ENCODE measurements around the gene RBKS.
A peak's percentile ranks its signal among the peaks of the same experiment; 100 is the strongest.
"Not testable (repeated sequence)": the region's sequence is repeated elsewhere in the genome, so short reads cannot be mapped to it uniquely, and the experiment has no call there.

Gene RBKS

DNA sequence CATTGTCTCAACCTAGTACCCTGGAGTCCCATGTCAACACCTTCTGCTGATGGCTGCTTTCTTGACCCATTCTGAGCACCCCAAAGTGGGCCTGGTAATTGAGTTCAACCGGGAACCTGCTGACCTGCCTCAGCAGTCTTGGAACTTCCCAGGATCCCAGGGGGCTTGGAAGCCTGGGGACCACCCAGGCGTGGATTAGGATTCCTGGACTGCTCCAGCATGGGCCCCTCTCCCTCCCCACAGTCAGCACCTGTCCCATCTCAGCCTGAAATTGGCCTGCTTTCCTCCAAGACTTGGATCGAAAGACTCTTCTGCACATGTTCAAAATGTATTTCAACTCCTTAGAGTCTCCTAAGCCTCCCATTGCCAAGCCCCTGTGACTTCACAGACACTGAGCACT, 134.1 kb downstream of the RBKS start:
- DNase-seq, result no peak

DNA sequence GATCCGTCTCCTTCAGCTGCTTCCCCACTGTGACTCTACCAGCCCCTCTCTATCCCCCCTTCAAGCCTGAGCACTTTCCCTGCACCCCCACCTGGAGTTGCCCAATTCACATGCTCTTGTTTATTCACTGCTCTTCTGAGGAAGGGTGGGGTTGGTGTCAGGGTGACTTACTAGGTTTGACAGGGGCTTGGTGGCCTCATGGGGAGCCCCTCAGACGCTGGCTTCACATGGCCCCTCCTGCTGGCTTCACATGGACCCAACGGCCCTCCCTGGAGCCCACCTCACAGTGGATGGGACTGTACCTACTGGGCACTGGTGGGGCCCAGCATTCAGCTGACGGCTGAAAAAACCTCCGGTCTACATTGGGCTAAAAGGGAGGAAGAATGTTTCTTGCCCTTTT, 135.4 kb downstream of the RBKS start:
- no peak for DNase-seq

DNA sequence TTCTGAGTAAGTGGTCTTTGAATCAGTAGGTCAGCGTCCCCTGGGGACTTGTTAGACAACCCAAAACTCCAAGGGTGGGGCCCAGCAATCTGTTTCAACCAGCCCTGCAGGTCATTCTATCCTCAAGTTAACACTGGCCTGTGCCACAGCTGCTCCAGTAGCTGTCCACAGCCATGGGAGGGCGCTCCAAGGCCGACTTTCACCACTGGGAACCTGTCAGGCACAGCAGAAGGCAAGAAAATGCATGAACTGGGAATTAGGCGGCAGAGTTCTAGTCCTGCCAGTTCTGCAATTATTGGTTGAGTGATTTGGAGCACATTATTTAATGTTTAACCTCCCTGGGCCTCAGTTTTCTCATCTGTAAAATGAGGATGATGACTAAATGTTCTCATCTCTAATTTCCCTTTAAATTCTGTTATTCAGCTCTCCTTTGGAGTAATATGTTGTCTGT, 136.0 kb downstream of the RBKS start:
- peak; percentile 59 for DNase-seq

DNA sequence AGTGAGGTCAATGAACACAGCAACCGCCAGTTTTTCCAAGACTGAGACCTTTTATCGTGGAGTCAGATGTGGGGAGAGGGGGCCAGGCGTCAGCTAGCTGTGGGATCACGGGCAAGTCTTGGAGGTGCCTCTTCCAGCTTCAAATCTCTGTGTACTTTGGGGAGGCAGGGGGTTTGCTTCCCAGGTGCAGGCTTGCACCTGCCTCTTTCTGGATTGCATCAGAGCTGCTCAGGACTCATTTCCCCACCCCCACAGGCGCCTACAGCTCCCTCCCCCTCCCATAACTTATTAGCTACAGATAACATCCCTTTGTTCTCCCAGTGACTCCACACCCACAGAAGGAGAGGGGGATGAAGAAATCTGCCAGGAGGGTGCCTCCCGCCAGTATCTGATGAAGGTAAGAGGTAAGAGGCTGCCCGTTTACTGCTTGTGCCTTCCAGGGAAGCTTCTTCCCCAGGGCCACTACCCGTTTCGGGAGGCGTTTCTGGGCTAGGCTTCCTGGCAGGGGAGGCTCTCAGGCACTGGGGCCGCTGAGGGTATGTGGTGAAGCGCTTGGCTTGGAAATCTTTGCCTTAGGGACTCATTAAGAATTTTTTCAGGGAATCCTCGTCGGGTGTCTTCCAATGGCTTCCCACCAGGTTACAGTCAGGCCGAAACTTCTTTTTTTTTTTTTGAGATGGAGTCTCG, 137.5 kb downstream of the RBKS start:
- peak; percentile 72 for DNase-seq

DNA sequence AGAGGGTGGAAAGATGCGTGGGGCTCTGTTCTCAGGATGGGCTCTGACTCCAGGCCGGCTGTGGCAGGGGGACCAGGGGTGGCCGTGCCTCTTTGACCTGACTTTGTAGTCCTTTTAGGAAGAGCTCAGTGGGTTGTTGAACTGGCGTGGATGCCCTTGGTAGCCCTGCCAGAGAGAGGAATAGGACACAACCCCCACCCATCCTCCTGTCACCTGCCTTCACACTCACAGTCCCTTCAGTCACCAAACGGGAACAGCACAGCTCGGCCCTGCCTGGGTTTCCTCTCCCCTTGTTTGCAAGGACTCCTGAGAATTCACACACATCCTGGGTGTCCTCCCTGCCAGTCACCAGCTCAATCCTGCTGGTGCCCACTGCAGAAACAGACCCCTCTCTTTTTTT, 138.8 kb downstream of the RBKS start:
- no peak for DNase-seq

DNA sequence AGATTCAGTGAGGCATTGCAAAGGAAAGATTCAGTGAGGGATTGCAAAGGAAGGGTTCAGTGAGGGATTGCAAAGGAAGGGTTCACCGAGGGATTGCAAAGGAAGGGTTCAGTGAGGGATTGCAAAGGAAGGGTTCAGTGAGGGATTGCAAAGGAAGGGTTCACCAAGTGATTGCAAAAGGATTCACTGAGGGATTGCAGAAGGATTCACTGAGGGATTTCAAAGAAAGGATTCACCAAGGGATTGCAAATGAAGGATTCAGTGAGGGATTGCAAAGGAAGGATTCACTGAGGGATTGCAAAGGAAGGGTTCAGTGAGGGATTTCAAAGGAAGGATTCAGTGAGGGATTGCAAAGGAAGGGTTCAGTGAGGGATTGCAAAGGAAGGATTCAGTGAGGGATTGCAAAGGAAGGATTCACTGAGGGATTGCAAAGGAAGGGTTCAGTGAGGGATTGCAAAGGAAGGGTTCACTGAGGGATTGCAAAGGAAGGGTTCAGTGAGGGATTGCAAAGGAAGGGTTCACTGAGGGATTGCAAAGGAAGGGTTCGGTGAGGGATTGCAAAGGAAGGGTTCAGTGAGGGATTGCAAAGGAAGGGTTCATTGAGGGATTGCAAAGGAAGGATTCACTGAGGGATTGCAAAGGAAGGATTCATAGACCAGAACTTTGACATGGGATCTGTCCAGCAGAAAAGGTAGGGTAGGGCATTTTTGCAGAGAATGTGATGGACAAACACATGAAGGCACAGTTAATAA, 141.2 kb downstream of the RBKS start:
- DNase-seq, result not testable (repeated sequence)

DNA sequence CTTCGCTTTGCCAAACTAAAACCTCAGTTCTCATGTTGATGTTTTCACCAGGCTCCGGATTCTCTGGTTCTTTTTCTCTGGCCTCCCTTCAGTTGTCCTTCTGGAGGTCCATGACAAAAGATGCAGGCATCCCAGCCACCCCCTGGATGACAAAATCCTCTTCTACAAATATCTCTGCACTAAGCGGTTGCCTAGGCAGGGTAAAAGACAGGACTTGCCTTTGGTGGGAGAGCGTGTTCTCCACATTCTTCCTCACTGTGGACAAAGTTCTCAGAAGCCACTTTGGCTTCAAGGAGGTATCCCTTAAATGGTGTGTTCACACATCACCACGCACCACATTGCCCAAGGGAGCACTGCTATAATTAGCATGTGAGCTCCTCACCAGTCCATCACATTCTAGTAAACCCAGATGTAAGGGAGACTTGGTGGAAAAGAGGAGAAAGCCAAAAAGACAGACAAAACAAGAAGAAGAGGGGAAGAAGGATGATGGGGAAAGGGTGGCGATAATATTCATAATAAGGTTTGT, 142.3 kb downstream of the RBKS start:
- no peak for DNase-seq

DNA sequence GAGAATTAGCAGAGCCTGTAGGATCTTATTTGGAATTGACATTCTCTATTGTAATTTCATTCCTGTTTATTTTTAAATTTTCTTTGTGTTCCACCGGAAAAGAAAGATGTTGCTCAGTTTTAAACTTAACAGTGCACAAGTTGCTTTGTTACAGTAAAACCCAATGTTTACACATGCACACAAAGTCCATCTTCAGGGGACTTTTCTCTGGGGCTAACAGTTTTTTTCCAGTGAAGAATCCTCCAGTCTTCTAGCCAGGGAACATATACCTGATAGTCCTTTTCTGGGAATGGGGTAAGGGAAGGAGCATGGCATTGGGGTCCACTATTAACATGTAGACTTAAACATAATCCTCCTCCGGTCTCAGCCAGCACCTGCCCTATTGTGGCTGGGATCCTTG, 143.9 kb downstream of the RBKS start:
- DNase-seq, result no peak

DNA sequence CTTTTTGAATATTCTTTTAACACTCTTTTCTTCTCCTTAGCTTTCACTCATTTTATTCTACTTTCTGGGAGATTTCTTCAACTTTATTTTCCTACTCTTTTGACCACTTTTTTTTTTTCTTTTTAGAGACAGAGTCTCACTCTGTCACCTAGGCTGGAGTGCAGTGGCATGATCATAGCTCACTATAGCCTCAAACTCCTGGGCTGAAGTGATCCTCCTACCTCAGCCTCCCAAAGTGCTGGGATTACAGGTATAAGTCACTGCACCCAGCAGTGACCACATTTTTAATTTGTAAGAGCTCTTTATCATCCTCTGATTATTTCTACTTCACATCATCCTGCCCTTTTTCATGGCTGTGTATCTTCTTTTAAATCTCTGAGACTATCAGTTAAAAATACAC, 144.7 kb downstream of the RBKS start:
- DNase-seq, result not testable (repeated sequence)

DNA sequence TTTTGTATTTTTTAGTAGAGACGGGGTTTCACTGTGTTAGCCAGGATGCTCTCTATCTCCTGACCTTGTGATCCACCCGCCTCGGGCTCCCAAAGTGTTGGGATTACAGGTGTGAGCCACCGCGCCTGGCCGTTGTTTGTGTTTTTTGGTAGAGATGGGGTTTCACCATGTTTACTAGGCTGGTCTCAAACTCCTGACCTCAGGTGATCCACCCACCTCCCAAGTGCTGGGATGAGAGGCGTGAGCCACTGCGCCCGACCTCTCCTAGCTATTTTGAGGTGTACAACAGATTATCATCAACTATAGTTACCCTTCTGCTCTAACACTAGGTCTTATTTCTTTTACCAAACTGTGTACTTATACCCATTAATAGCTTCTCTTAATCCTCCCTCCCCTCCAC, 147.6 kb downstream of the RBKS start:
- no peak for DNase-seq

DNA sequence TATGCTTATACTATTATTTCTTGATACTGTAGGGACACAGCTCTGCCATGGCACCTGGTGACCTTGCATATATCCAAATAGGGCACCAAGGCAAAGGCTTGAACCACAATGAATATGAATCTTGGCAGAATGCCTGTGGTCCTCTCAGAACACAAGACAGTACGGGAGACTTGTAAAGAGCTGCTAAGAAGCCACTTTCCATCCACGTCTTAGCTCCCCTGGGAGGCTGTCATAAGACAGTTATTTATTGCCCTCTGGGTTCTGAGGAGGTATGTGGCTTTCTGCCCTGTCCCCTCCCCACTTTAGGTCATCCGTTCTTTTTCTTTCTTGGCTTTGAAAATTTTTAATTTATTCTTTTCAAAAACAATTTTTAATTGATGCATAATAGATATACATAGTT, 148.5 kb downstream of the RBKS start:
- DNase-seq, result no peak

DNA sequence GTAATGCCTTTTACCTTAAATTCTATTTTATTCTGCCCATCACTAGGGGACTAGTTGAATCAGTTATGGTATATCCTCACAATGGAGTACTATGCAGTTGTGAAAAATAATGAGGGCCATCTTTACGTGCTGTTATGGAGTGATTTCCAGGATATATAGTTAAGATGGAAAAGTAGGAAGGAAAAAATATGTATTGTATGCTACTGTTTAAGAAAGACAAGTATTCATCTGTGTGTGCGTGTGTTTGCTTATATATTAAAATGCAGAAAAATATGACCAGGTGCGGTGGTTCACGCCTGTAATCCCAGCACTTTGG, 151.2 kb downstream of the RBKS start:
- no peak for DNase-seq

DNA sequence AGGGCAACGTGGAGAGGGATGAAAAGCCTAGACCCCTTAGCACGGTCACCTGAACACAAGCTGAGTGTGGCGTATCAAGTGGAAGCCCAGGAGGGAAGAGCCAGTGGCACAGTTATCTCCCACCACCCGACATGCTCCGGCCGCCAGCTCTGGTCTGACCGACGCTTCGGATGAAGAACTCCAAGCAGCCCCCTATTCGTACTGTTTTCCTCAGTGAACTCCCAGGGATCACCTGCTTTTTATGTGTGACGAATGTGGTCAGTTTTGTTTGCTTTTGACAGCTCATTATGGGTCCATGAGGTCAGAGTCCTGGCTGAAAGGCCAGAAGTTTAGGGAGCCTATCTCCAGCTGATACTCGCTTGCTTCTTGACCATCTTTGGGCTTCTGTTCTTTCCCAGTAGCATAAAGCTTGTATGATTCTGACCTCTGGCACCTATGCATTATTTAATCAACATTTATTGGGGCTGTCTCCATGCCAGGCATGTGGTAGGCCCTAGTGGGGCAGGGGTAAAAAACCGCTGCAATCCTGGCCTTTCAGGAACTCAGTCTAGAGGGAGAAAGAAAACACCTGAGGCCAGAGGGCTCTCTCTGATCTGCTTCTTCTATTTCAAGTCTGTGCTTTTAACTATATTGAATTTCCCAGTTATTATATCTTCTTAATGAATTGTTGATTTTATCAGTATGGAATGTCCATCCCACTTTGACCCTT, 151.7 kb downstream of the RBKS start:
- DNase-seq, result no peak

DNA sequence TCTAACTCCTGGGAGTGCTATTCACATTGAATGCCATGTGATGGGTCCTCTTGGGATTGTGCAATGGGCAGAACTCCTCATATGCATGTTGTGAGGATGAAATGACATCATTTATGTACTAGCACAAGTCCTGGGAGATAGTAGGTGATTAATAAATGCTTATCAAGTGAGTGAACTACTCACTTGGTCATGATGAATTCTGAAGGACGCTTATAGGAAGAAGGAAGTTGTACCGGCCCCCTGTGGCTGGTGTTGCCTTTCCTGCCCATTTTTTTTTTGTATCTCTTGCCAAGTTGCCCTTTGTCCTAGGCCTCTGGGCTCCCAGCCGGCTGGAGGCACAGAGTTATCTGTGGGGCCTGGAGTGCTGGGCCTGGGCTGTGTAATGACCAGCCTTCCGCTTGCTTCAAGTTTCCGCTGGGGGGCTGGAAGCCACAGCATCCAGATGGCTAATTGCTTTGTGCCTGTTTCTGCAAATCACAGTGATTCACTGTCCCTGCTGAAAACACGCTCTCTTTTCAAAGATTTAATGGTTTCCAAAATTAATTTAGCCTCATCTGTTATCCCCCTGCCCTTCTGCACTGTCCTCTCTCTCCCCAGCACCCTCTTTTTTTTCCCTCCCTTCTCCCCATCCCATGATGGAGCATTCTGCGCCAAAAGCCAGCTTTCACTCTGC, 152.4 kb downstream of the RBKS start:
- no peak for DNase-seq

DNA sequence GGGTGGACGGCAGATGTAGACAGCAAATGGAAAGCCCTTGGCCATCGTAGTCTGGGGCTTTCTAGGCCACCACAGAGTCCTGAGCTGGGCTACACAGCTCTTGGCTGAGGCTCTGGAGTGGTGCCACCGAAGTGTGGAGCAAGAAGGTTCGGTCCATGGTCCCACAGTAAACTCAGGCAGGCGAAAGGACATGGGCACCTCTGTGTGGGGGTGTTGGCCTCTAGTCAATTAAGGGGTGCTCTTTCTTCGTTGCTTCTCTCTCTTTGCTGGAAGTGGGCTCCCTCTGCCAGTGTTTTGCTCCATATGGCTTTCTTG, 153.3 kb downstream of the RBKS start:
- DNase-seq, result no peak

DNA sequence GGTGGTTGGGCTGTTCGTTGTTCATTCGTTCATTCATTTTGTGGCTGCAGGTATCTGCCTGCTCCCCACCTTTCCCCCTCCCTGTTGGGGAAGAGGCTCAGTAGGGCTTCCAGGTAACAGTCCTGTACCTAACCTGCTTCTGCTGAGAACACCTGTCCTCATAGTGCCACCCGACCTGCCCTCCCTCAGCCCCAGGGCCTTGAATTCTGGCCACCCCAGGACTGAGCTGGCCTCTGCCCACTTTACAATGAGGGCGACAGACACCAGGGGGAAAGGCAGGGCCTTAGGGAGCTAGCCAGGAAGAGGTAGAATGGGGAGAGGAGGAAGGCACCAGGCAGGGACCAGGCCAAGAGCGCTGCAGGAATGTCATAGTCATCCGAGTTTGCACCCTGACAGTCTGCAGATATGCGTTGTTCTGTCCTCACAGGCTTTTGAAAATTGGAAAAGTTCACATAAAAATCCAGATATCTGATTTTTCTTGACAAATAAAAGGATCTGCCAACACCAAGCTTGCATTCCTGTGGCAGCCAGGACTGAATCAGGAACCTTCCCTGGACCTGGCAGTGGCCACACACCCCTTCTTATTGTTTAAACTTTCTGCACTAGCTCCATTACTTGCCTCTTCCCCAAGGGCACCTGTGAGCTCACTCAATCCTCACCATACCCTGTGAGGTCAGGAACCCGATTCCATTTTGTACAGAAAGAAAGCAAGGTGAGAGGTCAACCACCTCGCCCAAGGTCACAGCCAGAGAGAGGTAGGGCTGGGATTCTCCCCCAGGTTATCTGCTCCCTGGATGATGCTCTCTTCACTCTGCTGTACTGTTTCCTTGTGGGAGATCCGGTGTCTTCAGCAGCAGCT, 153.9 kb downstream of the RBKS start:
- DNase-seq, result no peak

DNA sequence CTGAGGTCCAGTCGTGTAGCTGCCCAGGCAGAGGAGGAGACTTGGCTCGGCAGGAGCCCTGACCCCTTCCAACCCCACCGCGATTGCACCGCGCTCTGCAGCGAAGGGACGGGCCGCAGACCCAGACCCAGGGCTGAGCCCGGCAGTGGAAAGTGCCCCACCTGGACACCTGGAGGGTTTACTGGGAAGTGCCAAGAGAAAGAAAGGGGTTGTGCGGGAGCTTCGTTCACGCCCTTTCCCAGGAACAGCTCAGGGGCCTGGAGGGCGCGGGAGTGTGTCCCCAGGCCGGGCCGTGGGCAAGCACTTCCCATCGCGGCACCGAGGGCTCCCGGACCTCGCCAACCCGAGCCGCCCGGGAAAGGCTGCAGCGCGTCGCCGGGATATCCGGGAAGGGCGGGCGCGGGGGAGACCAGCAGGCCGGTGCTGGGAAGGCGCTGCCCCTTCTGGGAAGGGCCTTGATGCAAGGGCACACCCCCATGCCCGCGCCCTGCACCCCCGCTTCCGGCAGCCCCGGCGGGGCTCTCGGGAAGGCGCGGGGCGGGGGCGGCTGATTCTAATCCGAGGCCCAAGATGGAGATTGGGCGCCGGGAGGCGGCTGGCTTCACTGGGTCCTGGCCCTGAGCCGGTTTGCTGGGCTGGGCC, 154.8 kb downstream of the RBKS start:
- DNase-seq, result peak; percentile 61

DNA sequence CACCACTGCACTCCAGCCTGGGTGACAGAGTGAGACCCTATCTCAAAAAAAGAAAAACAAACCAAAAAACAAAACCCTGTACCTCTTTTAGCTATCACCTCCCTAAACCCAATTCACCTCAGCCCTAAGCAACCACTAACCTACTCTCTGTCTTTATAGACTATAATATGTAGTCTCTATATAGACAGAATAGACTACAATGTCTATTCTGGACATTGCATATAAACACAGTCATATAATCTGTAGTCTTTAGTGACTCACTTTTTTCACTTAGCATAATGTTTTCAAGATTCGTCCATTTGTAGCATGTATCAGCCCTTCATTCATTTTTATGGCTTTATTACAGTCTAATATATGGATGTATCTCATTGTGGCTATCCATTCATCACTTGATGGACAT, 155.9 kb downstream of the RBKS start:
- DNase-seq, result no peak

Data from NCI-H774 (cell line).